GM23338 (cell line): Measurements from ENCODE around the gene ADCY1. TPM values are rescaled to one million over a fixed set of nuclear protein-coding genes. Genes with fewer than 3 reads are reported as not detected.

Experiments
- ATAC-seq: fragments of 200-7000 bp; cut with Tn5 transposase; 3 replicates; pipeline ENCODE4 v1.9.1; 2020
- DNase-seq: peaks from one replicate; pipeline ENCODE4 v3.0.0-alpha.2; 2015; ENCODE audit warnings: low spot score
- H2AFZ ChIP-seq: fragments of 200-600 bp; sonication (generic); 2 replicates; pipeline ENCODE4 v1.8.0; 2016; ENCODE audit warnings: antibody characterized with exemption, mild to moderate bottlenecking, moderate library complexity
- H3F3A ChIP-seq: fragments of 200-600 bp; sonication (generic); replicated peaks from 2 replicates; pipeline ENCODE4 v1.8.0; 2017; ENCODE audit warnings: antibody characterized with exemption, mixed run types, low read depth
- H3K27ac ChIP-seq: fragments of 200-600 bp; sonication (generic); 2 replicates; pipeline ENCODE4 v1.6.1; 2016; ENCODE audit warnings: low read depth
- H3K27me3 ChIP-seq: fragments of 200-600 bp; sonication (generic); 2 replicates; pipeline ENCODE4 v1.8.0; 2016; ENCODE audit warnings: mild to moderate bottlenecking, mixed run types, moderate library complexity; ENCODE audit not compliant: insufficient read depth
- H3K36me3 ChIP-seq: fragments of 200-600 bp; sonication (generic); 2 replicates; pipeline ENCODE4 v1.8.0; 2016; ENCODE audit warnings: mild to moderate bottlenecking; ENCODE audit not compliant: insufficient read depth
- H3K4me1 ChIP-seq: fragments of 200-600 bp; sonication (generic); 2 replicates; pipeline ENCODE4 v1.8.0; 2016; ENCODE audit warnings: mild to moderate bottlenecking, moderate library complexity; ENCODE audit not compliant: insufficient read depth
- H3K4me2 ChIP-seq: fragments of 200-600 bp; sonication (generic); 2 replicates; pipeline ENCODE4 v1.7.1; 2017; ENCODE audit warnings: mixed run types
- H3K4me3 ChIP-seq: fragments of 200-600 bp; sonication (generic); 2 replicates; pipeline ENCODE4 v1.6.1; 2016; ENCODE audit warnings: mixed run types
- H3K79me2 ChIP-seq: fragments of 200-600 bp; sonication (generic); replicated peaks from 2 replicates; pipeline ENCODE4 v1.8.0; 2017; ENCODE audit warnings: mild to moderate bottlenecking; ENCODE audit not compliant: insufficient read depth
- H3K9me2 ChIP-seq: fragments of 200-600 bp; sonication (generic); 2 replicates; pipeline ENCODE4 v1.8.0; 2017; ENCODE audit not compliant: insufficient read depth
- H4K20me1 ChIP-seq: fragments of 200-600 bp; sonication (generic); replicated peaks from 2 replicates; pipeline ENCODE4 v1.8.0; 2017; ENCODE audit warnings: mild to moderate bottlenecking; ENCODE audit not compliant: insufficient read depth
- H3K27ac Mint-ChIP-seq: 2 replicates; pipeline ENCODE4 v1.8.0; 2020; ENCODE audit warnings: inconsistent platforms, mild to moderate bottlenecking, moderate library complexity, mixed read lengths
- H3K27me3 Mint-ChIP-seq: 3 replicates; pipeline ENCODE4 v1.8.0; 2022; ENCODE audit warnings: low read depth, mild to moderate bottlenecking, moderate library complexity, mixed read lengths, inconsistent platforms; ENCODE audit not compliant: insufficient read depth, poor library complexity
- H3K36me3 Mint-ChIP-seq: 3 replicates; pipeline ENCODE4 v1.8.0; 2021; ENCODE audit warnings: low read depth, mild to moderate bottlenecking, inconsistent platforms, moderate library complexity, mixed read lengths
- H3K4me1 Mint-ChIP-seq: 3 replicates; pipeline ENCODE4 v1.8.0; 2020; ENCODE audit warnings: mild to moderate bottlenecking, inconsistent platforms, mixed read lengths
- H3K4me3 Mint-ChIP-seq: 3 replicates; pipeline ENCODE4 v1.8.0; 2021; ENCODE audit warnings: moderate library complexity, mild to moderate bottlenecking, inconsistent platforms, mixed read lengths
- H3K9me3 Mint-ChIP-seq: 3 replicates; pipeline ENCODE4 v1.8.0; 2020; ENCODE audit warnings: moderate library complexity, mild to moderate bottlenecking, inconsistent platforms, mixed read lengths
- EZH2 ChIP-seq: fragments of 200-600 bp; sonication (generic); IDR thresholded peaks from one replicate; pipeline ENCODE4 v1.8.0; 2017; ENCODE audit warnings: antibody characterized with exemption, mild to moderate bottlenecking, low read depth; ENCODE audit not compliant: unreplicated experiment
- EZH2phosphoT487 ChIP-seq: fragments of 200-600 bp; sonication (generic); IDR thresholded peaks from one replicate; pipeline ENCODE4 v1.8.1; 2018; ENCODE audit warnings: antibody characterized with exemption; ENCODE audit not compliant: unreplicated experiment
- JUNB ChIP-seq: IDR thresholded peaks from one replicate; pipeline ENCODE4 v1.6.1; 2016; ENCODE audit warnings: antibody characterized with exemption; ENCODE audit not compliant: unreplicated experiment
- NANOG ChIP-seq: IDR thresholded peaks from 2 replicates; pipeline ENCODE4 v1.6.1; 2016; ENCODE audit warnings: antibody characterized with exemption, borderline replicate concordance
- POLR2AphosphoS5 ChIP-seq: IDR thresholded peaks from 2 replicates; pipeline ENCODE4 v1.6.1; 2016; ENCODE audit warnings: antibody characterized with exemption, low read depth
- ZNF462 ChIP-seq: fragments of 250-450 bp; sonication (Bioruptor Pico); IDR thresholded peaks from 2 replicates; pipeline ENCODE4 v1.5.0; 2020; ENCODE audit warnings: mild to moderate bottlenecking, moderate library complexity
- polyA plus RNA-seq: library from polyadenylated mRNA; unstranded; fragments of >200 nt; fragmentation: Nextera tagmentation; extraction: Ambion mirVana; gene quantifications from 2 replicates; pipeline ENCODE4 v1.2.1, GENCODE V29; 2016
- total RNA-seq: library from RNA; depleted of rRNA; stranded (reverse); fragments of >200 nt; shearing (Covaris generic); gene quantifications from 2 replicates; pipeline ENCODE4 v1.2.3, GENCODE V29; 2014
- TF ChIP-seq, protein P1 (sequence below): IDR thresholded peaks from 2 replicates; pipeline ENCODE4 v1.6.1; 2016; ENCODE audit warnings: antibody characterized with exemption
- TF ChIP-seq, protein P2 (sequence below), 2 experiments: fragments of 200-600 bp in 1 of 2; sonication (generic) in 1 of 2; conservative IDR thresholded peaks; 2 replicates each; pipeline versions ENCODE4 v1.5.1 to v1.6.1; 2016 to 2017; ENCODE audit warnings: antibody characterized with exemption in 2 of 2, low read depth in 2 of 2, mild to moderate bottlenecking in 2 of 2, moderate library complexity in 1 of 2
- TF ChIP-seq, protein P3 (sequence below): IDR thresholded peaks from one replicate; pipeline ENCODE4 v1.6.1; 2018; ENCODE audit warnings: antibody characterized with exemption; ENCODE audit not compliant: unreplicated experiment

The ADCY1 gene
- total and polyA plus RNA-seq, 2 experiments from 2014 or later, result 2.3 to 18.7 TPM

- Histone ChIP-seq H3K79me2 (no peaks in the 10 kb centered on the region), H3K4me3 (no peak overlapping the region), H3K27me3 (no peaks in the 10 kb centered on the region), H3K9me2 (no peaks in the 10 kb centered on the region), H3K27ac (no peak overlapping the region), H3K4me1 (no peaks in the 10 kb centered on the region), H3K36me3 (no peaks in the 10 kb centered on the region), H4K20me1 (no peaks in the 10 kb centered on the region), H3K4me2 (no peak overlapping the region), H3F3A (no peaks in the 10 kb centered on the region), H2AFZ (no peak overlapping the region)
- Mint-ChIP-seq H3K36me3 (peaks cover 7% of the 10 kb centered on the region), H3K4me3 (no peak overlapping the region), H3K9me3 (no peaks in the 10 kb centered on the region), H3K27me3 (peaks cover 4% of the 10 kb centered on the region), H3K27ac (no peak overlapping the region), H3K4me1 (no peaks in the 10 kb centered on the region)
- ATAC-seq (no peak), DNase-seq (no peak)
- TF ChIP-seq, protein P1, sequence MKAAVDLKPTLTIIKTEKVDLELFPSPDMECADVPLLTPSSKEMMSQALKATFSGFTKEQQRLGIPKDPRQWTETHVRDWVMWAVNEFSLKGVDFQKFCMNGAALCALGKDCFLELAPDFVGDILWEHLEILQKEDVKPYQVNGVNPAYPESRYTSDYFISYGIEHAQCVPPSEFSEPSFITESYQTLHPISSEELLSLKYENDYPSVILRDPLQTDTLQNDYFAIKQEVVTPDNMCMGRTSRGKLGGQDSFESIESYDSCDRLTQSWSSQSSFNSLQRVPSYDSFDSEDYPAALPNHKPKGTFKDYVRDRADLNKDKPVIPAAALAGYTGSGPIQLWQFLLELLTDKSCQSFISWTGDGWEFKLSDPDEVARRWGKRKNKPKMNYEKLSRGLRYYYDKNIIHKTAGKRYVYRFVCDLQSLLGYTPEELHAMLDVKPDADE, result no peak
Measured at GRCh38 chr7:45698303-45699014, 124.3 kb downstream of the ADCY1 start.

DNA sequence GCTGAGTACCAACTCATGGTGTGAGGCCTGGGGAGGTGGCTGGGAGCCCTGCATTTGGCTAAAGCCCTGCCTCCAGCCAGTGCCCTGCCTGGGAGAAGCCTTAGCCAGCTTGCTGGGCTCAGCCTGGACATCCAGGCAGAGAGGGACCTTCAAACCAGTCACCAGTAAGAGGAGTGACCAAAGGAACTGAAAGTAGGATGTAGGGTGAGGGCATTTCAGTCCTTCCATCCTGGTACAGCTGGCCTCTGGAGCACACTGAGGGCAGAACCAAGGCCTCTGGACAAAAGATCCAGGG, 124.8 kb downstream of the ADCY1 start:
- Histone ChIP-seq H3F3A (no peaks in the 10 kb centered on the region), H3K36me3 (no peaks in the 10 kb centered on the region), H3K79me2 (no peaks in the 10 kb centered on the region), H3K27ac (no peak overlapping the region), H4K20me1 (no peaks in the 10 kb centered on the region), H3K27me3 (no peaks in the 10 kb centered on the region), H2AFZ (no peak overlapping the region), H3K9me2 (no peaks in the 10 kb centered on the region), H3K4me3 (no peak overlapping the region), H3K4me1 (no peaks in the 10 kb centered on the region), H3K4me2 (no peak overlapping the region)
- peaks cover 4% of the 10 kb centered on the region for H3K27me3 Mint-ChIP-seq
- H3K4me1 Mint-ChIP-seq, result no peaks in the 10 kb centered on the region
- H3K4me3 Mint-ChIP-seq, result no peak overlapping the region
- ATAC-seq (no peak), DNase-seq (no peak)
- H3K27ac Mint-ChIP-seq, result no peak overlapping the region
- H3K36me3 Mint-ChIP-seq, result peaks cover 9% of the 10 kb centered on the region; the same call in 2 of the 3 replicates
- H3K9me3 Mint-ChIP-seq, result no peaks in the 10 kb centered on the region
- TF ChIP-seq ZNF462 (CRISPR knock-in tag) (no peak), POLR2AphosphoS5 (no peak), EZH2 (no peak), JUNB (no peak), EZH2phosphoT487 (no peak), NANOG (no peak)
- TF ChIP-seq, protein P2, sequence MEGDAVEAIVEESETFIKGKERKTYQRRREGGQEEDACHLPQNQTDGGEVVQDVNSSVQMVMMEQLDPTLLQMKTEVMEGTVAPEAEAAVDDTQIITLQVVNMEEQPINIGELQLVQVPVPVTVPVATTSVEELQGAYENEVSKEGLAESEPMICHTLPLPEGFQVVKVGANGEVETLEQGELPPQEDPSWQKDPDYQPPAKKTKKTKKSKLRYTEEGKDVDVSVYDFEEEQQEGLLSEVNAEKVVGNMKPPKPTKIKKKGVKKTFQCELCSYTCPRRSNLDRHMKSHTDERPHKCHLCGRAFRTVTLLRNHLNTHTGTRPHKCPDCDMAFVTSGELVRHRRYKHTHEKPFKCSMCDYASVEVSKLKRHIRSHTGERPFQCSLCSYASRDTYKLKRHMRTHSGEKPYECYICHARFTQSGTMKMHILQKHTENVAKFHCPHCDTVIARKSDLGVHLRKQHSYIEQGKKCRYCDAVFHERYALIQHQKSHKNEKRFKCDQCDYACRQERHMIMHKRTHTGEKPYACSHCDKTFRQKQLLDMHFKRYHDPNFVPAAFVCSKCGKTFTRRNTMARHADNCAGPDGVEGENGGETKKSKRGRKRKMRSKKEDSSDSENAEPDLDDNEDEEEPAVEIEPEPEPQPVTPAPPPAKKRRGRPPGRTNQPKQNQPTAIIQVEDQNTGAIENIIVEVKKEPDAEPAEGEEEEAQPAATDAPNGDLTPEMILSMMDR (conservative IDR thresholded peaks at IDR 0.05; ENCODE audit: low read depth in 2 of 2), result no peak
- TF ChIP-seq, protein P3, sequence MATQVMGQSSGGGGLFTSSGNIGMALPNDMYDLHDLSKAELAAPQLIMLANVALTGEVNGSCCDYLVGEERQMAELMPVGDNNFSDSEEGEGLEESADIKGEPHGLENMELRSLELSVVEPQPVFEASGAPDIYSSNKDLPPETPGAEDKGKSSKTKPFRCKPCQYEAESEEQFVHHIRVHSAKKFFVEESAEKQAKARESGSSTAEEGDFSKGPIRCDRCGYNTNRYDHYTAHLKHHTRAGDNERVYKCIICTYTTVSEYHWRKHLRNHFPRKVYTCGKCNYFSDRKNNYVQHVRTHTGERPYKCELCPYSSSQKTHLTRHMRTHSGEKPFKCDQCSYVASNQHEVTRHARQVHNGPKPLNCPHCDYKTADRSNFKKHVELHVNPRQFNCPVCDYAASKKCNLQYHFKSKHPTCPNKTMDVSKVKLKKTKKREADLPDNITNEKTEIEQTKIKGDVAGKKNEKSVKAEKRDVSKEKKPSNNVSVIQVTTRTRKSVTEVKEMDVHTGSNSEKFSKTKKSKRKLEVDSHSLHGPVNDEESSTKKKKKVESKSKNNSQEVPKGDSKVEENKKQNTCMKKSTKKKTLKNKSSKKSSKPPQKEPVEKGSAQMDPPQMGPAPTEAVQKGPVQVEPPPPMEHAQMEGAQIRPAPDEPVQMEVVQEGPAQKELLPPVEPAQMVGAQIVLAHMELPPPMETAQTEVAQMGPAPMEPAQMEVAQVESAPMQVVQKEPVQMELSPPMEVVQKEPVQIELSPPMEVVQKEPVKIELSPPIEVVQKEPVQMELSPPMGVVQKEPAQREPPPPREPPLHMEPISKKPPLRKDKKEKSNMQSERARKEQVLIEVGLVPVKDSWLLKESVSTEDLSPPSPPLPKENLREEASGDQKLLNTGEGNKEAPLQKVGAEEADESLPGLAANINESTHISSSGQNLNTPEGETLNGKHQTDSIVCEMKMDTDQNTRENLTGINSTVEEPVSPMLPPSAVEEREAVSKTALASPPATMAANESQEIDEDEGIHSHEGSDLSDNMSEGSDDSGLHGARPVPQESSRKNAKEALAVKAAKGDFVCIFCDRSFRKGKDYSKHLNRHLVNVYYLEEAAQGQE, result no peak
